IPS-NIHi7 (cell line): ENCODE results near the gene RPS6KA4.

Experiments used
- DNase-seq: peaks from one replicate; pipeline ENCODE4 v3.0.0; 2012; ENCODE audit warnings: mixed read lengths; ENCODE audit errors: extremely low spot score

Gene RPS6KA4

DNA sequence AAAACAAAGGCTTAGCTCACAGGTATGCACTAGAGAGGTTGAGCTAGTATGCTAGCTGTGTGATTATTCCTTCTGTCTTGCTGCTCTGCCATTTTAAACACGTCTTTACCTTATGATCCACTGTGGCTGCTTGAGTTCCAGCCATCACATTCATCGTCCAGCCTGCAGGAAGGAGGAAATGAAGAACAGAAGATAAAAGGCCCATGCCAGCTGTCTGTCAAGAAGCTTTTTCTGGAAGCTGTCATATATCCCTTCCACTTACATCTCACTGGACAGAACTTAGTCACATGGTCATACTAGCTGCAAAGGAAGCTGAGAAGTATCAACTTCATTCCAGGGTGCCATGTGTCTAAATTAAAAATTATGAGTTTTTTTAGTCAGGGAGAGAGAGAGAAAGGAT is 31.6 kb upstream of the RPS6KA4 start:
- no peak for DNase-seq

DNA sequence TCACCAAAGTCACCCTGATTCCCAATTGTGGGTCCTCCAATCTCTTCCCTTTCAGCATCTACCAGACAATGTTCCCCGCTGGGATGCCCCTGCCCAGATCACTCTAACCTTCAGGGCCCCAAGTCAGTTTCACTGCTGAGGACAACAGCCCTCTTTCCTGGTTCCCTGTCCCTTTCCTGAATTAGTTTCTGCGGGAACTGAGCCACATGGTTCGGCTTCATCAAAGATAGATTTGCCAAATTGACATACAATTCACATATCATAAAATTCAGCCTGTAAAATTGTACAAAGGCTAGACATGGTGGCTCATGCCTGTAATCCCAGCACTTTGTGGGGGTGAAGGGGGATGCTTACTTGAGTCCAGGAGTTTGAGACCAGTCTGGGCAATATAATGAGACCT is 31.0 kb upstream of the RPS6KA4 start:
- DNase-seq, result no peak

DNA sequence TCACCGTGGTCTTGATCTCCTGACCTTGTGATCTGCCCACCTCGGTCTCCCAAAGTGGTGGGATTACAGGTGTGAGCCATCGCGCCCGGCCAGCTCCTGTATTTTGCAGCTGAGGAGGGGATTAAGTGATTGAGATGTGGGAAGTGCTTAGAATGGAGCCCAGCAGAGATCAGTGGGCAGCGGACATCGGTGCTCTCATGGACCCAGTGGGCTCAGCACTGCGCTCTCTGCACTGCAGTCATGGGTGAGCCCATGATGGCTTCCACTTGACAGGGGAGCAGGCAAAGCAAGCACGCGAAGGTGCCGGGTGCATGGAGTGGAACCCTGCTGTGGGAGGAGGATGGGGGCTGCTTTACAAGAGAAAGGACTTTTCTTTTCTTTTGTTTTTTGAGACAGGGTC is 28.1 kb upstream of the RPS6KA4 start:
- DNase-seq, result no peak

- peak; percentile 66 for DNase-seq
Observed at GRCh38 chr11:64331569-64332371, 27.2 kb upstream of the RPS6KA4 start.

GRCh38 chr11:64333556-64333955 is 25.4 kb upstream of the RPS6KA4 start:
- no peak for DNase-seq

DNA sequence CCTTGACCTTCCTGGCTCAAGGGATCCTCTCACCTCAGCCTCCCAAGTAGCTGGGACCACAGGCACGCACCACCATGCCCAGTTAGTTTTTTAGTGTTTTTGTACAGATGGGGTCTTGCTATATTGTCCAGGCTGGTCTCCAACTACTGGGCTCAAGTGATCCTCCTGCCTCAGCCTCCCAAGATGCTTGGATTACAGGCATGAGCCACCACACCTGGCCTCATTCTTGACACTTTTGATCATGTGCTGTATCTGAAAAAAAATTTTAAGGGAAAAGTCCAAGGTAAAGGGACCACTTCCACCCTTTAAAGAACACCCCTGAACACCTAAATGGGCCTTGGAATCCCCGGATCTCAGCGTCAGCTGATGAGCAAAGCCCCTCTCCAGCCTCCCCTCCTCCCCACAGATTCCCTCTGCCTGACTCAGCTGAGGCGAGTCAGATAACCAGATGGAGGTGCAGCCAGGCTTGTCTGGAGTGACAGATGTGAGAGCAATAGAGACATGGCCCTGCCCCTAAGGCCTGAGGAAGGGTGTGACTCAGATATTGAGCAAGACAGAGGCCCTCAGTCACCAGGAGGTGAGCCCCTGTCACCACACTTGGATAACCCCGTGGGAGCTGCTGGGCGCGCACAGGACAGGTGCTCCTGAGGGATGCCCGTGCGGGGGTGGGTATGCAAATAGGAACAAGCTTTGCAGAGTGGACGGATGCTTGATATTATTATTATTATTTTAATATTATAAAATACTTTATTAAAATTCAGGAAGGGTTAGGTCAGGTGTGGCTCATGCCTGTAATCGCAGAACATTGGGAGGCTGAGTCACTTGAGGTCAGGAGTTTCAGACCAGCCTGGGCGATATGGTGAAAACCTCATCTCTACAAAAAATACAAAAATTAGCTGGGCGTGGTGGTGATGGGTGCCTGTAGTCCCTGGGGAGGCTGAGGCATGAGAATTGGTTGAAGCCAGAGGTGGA is 23.9 kb upstream of the RPS6KA4 start:
- DNase-seq, result peak; percentile 73

- no peak for DNase-seq
Observed at GRCh38 chr11:64337538-64338249, 21.3 kb upstream of the RPS6KA4 start.

- no peak for DNase-seq
Observed at GRCh38 chr11:64338716-64339115, 20.2 kb upstream of the RPS6KA4 start.

GRCh38 chr11:64339286-64339685 is 19.7 kb upstream of the RPS6KA4 start:
- DNase-seq, result no peak

GRCh38 chr11:64339754-64340408 is 19.1 kb upstream of the RPS6KA4 start, which contains the start of gene CCDC88B:
Gene CCDC88B (plus strand): TSS chr11:64340204. CDS start chr11:64340267, 63 bp downstream.
- DNase-seq, result no peak

DNA sequence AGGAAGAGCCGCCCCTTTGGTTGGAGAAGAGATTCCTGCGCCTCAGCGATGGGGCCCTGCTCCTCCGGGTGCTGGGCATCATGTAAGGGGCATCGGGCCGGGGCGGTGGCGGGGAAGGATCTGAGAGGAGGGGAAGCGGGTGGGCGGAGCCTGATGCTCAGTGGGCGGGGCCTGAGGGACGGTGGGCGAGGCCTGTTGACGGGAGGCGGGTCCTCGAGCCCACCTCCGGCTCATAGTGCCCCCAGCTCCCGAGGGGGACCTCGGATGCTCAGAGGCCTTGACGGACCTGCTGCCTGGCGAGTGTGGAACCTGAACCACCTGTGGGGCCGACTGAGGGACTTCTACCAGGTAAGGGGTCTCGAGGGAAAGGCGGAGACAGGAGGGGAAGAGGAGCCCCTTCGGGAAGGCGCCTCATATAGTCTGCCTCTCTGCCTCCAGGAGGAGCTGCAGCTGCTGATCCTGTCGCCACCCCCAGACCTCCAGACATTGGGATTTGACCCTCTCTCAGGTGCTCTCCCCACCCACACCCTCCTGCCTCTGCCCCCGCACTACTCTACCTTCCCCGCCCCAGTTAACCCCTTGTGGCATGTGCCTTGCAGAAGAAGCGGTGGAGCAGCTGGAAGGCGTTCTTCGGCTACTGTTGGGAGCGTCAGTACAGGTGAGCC is 18.2 kb upstream of the RPS6KA4 start:
- DNase-seq, result peak; percentile 87

- DNase-seq, result no peak
Observed at GRCh38 chr11:64341429-64341828, 17.5 kb upstream of the RPS6KA4 start.

GRCh38 chr11:64341851-64342791 is 16.8 kb upstream of the RPS6KA4 start:
- DNase-seq, result peak; percentile 93

- DNase-seq, result peak; percentile 73
Observed at GRCh38 chr11:64342869-64343745, 15.9 kb upstream of the RPS6KA4 start.

GRCh38 chr11:64343767-64344559 is 15.0 kb upstream of the RPS6KA4 start:
- DNase-seq, result peak; percentile 56

GRCh38 chr11:64344787-64345186 is 14.2 kb upstream of the RPS6KA4 start:
- no peak for DNase-seq

DNA sequence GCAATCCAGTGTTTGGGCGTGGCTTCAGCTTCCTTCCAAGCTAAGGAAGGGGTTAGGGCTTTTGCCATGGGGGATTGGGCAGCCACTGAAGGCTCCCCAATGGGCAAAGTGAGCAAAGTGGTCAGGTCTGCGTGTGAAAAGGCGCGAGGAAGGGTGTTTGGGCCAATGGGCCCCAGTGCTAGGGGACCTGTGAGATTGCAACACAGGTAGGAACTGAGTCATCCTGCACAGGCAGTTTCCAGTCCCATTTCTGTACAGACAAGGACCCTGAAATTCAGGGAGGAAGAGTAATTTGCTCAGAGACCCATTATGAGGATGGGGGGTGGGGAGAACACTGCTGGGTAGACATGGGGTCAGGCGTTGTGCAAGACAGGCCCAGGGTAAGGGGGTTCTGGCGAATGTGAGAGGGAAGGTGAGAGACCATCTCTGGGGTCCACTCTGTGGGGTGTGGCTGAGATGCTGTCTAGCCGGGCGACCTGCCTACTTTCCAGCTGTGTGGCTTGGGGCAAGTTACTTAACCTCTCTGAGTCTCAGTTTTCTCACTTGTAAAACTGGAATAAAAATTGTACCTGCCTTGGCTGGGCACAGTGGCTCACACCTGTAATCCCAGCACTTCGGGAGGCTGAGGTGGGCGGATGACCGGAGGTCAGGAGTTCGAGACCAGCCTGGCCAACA is 11.6 kb upstream of the RPS6KA4 start:
- no peak for DNase-seq
